ENCODE measurements around the gene PGA5.

DNA sequence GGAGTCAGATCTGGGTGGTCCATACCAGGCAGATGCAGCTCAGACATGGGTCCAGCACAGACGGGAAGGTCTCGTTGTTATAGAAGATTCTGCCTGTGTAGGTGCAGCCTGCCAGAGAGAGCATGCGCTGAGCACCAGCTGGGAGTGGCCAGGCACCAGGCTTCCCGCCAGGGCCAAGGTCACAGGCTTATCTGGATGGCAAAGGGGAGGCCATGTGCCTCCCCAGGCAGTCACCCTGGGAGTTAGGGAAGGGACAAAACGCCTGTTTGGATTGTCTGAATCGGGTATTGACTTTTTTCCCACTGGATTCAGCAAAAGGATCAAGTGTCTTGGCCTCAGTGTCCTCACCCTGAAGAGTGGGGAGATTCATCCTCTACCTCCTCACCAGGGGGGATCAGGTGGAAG, 26.5 kb downstream of the PGA5 start:
- TF ChIP-seq, protein P1, sequence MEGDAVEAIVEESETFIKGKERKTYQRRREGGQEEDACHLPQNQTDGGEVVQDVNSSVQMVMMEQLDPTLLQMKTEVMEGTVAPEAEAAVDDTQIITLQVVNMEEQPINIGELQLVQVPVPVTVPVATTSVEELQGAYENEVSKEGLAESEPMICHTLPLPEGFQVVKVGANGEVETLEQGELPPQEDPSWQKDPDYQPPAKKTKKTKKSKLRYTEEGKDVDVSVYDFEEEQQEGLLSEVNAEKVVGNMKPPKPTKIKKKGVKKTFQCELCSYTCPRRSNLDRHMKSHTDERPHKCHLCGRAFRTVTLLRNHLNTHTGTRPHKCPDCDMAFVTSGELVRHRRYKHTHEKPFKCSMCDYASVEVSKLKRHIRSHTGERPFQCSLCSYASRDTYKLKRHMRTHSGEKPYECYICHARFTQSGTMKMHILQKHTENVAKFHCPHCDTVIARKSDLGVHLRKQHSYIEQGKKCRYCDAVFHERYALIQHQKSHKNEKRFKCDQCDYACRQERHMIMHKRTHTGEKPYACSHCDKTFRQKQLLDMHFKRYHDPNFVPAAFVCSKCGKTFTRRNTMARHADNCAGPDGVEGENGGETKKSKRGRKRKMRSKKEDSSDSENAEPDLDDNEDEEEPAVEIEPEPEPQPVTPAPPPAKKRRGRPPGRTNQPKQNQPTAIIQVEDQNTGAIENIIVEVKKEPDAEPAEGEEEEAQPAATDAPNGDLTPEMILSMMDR (IDR thresholded peaks at IDR 0.05), result no peak
- TF ChIP-seq POLR2A (IDR thresholded peaks at IDR 0.05) (no peak), EP300 (IDR thresholded peaks at IDR 0.05) (no peak), POLR2AphosphoS5 (IDR thresholded peaks at IDR 0.05) (no peak)

Data from gastroesophageal sphincter (tissue), 3 donors.